Activated CD4-positive, alpha-beta memory T cell treated with anti-CD3 and anti-CD28 coated beads, Interleukin-2, amount 10 ng/mL, durations not matched to agents 7 days and 5 days (primary cell): Measurements from ENCODE around the gene B3GAT1. TPM values are rescaled to one million over a fixed set of nuclear protein-coding genes. Genes with fewer than 3 reads are reported as not detected.
"Not testable (repeated sequence)": the region's sequence is repeated elsewhere in the genome, so short reads cannot be mapped to it uniquely, and the experiment has no call there.

Source experiments
- CTCF ChIA-PET: fragments of 350-600 bp; sonication (Branson Sonifier 250); formaldehyde crosslinking; loops from one replicate; lab custom pipeline; 2021; ENCODE audit warnings: antibody characterized with exemption, inconsistent platforms; lab: Charles Lee
- POLR2A ChIA-PET: fragments of 350-600 bp; sonication (Branson Sonifier 250); formaldehyde crosslinking; loops from one replicate; lab custom pipeline; 2021; ENCODE audit warnings: antibody characterized with exemption; lab: Charles Lee
- DNase-seq: peaks from one replicate; pipeline ENCODE4 v3.0.0-alpha.2; 2020
- H3K27ac Mint-ChIP-seq: one replicate; pipeline ENCODE4 v1.8.0; 2021; ENCODE audit warnings: mild to moderate bottlenecking, mixed read lengths
- H3K27me3 Mint-ChIP-seq: one replicate; pipeline ENCODE4 v1.8.0; 2021; ENCODE audit warnings: mixed read lengths
- H3K36me3 Mint-ChIP-seq: one replicate; pipeline ENCODE4 v1.8.0; 2021; ENCODE audit warnings: low read depth, mixed read lengths
- H3K4me1 Mint-ChIP-seq: one replicate; pipeline ENCODE4 v1.8.0; 2021; ENCODE audit warnings: mixed read lengths
- H3K4me3 Mint-ChIP-seq: one replicate; pipeline ENCODE4 v1.8.0; 2021; ENCODE audit warnings: mild to moderate bottlenecking, mixed read lengths
- H3K9me3 Mint-ChIP-seq: one replicate; pipeline ENCODE4 v1.8.0; 2021; ENCODE audit warnings: mixed read lengths
- total RNA-seq, 2 experiments: library from RNA; stranded (reverse); gene quantifications; one replicate each; pipeline ENCODE4 v1.2.3, GENCODE V29; 2021

The B3GAT1 gene
- total RNA-seq, 2 experiments from 2014 or later = 10.5 to 11.0 TPM

GRCh38 chr11:134344497-134345236 lies 67.4 kb downstream of the B3GAT1 start:
- POLR2A ChIA-PET, DNase-seq: not testable (repeated sequence)

GRCh38 chr11:134343646-134344045 lies 68.4 kb downstream of the B3GAT1 start:
- no peak overlapping the region for H3K27ac Mint-ChIP-seq
- no peaks in the 10 kb centered on the region for H3K9me3 Mint-ChIP-seq
- H3K36me3 Mint-ChIP-seq = no peaks in the 10 kb centered on the region
- peaks cover 2% of the 10 kb centered on the region for H3K4me1 Mint-ChIP-seq
- ChIA-PET CTCF (no interaction called here), POLR2A (no interaction called here)
- no peak overlapping the region for H3K4me3 Mint-ChIP-seq
- H3K27me3 Mint-ChIP-seq = no peaks in the 10 kb centered on the region
- DNase-seq = no peak

More at GRCh38 chr11:134344497-134345236, 67.4 kb downstream of the B3GAT1 start:
- peaks cover 12% of the 10 kb centered on the region for H3K4me1 Mint-ChIP-seq
- H3K4me3 Mint-ChIP-seq, H3K27me3 Mint-ChIP-seq, H3K27ac Mint-ChIP-seq, CTCF ChIA-PET, H3K9me3 Mint-ChIP-seq, H3K36me3 Mint-ChIP-seq: not testable (repeated sequence)

GRCh38 chr11:134342572-134343340 lies 69.3 kb downstream of the B3GAT1 start:
- Mint-ChIP-seq H3K4me1 (no peaks in the 10 kb centered on the region), H3K36me3 (no peaks in the 10 kb centered on the region), H3K27ac (no peak overlapping the region), H3K9me3 (no peaks in the 10 kb centered on the region), H3K27me3 (no peaks in the 10 kb centered on the region), H3K4me3 (no peak overlapping the region)
- ChIA-PET CTCF (no interaction called here), POLR2A (no interaction called here)
- DNase-seq = no peak

GRCh38 chr11:134341805-134342571 lies 70.1 kb downstream of the B3GAT1 start:
- POLR2A ChIA-PET = interaction anchor here (0.9 kb wide), 1 partner anchor 10 kb away, joined by 3 read pairs; the partner anchor contains the start of gene GLB1L2
- CTCF ChIA-PET = no interaction called here
- Mint-ChIP-seq H3K4me1 (no peaks in the 10 kb centered on the region), H3K9me3 (no peaks in the 10 kb centered on the region), H3K4me3 (no peak overlapping the region), H3K27ac (no peak overlapping the region), H3K27me3 (no peaks in the 10 kb centered on the region), H3K36me3 (no peaks in the 10 kb centered on the region)
- no peak for DNase-seq

- H3K4me1 Mint-ChIP-seq = no peaks in the 10 kb centered on the region
- POLR2A ChIA-PET = interaction anchor here (0.7 kb wide), 1 partner anchor 178 kb away, joined by 3 read pairs; no protein-coding TSS in a partner anchor
- H3K36me3 Mint-ChIP-seq = no peaks in the 10 kb centered on the region
- H3K27me3 Mint-ChIP-seq = no peaks in the 10 kb centered on the region
- no peak overlapping the region for H3K4me3 Mint-ChIP-seq
- no peaks in the 10 kb centered on the region for H3K9me3 Mint-ChIP-seq
- H3K27ac Mint-ChIP-seq = no peak overlapping the region
- DNase-seq = no peak
- CTCF ChIA-PET = interaction anchor here (0.8 kb wide), 1 partner anchor 8 kb away, joined by 4 read pairs; the partner anchor contains the start of gene GLB1L2
These were observed 71.6 kb downstream of the B3GAT1 start for GRCh38 chr11:134340354-134340964.

- Mint-ChIP-seq H3K4me1 (no peaks in the 10 kb centered on the region), H3K9me3 (no peaks in the 10 kb centered on the region), H3K36me3 (no peaks in the 10 kb centered on the region), H3K4me3 (no peak overlapping the region), H3K27ac (no peak overlapping the region), H3K27me3 (peaks cover 7% of the 10 kb centered on the region)
- no peak for DNase-seq
- POLR2A ChIA-PET = no interaction called here
- CTCF ChIA-PET = no interaction called here
These were observed 72.3 kb downstream of the B3GAT1 start for GRCh38 chr11:134339756-134340155.

GRCh38 chr11:134338654-134339053 lies 73.4 kb downstream of the B3GAT1 start:
- H3K27ac Mint-ChIP-seq = no peak overlapping the region
- POLR2A ChIA-PET = no interaction called here
- H3K36me3 Mint-ChIP-seq = no peaks in the 10 kb centered on the region
- H3K27me3 Mint-ChIP-seq = peaks cover 16% of the 10 kb centered on the region
- no peaks in the 10 kb centered on the region for H3K9me3 Mint-ChIP-seq
- CTCF ChIA-PET = interaction anchor here (0.8 kb wide), 1 partner anchor 11 kb away, joined by 3 read pairs; no protein-coding TSS in a partner anchor
- DNase-seq = no peak
- no peak overlapping the region for H3K4me3 Mint-ChIP-seq
- H3K4me1 Mint-ChIP-seq = no peaks in the 10 kb centered on the region

- ChIA-PET POLR2A (no interaction called here), CTCF (no interaction called here)
- Mint-ChIP-seq H3K4me3 (no peak overlapping the region), H3K36me3 (no peaks in the 10 kb centered on the region), H3K27ac (no peak overlapping the region), H3K27me3 (peaks cover 22% of the 10 kb centered on the region), H3K9me3 (no peaks in the 10 kb centered on the region), H3K4me1 (no peaks in the 10 kb centered on the region)
- DNase-seq = no peak
These were observed 74.0 kb downstream of the B3GAT1 start for GRCh38 chr11:134338068-134338467.

- POLR2A ChIA-PET = no interaction called here
- Mint-ChIP-seq H3K27ac (no peak overlapping the region), H3K4me3 (no peak overlapping the region)
These were observed 75.0 kb downstream of the B3GAT1 start for GRCh38 chr11:134337051-134337450.

GRCh38 chr11:134334796-134335571 lies 77.1 kb downstream of the B3GAT1 start:
- no peaks in the 10 kb centered on the region for H3K36me3 Mint-ChIP-seq
- peaks cover 16% of the 10 kb centered on the region for H3K4me1 Mint-ChIP-seq
- no peaks in the 10 kb centered on the region for H3K9me3 Mint-ChIP-seq
- no peak for DNase-seq
- ChIA-PET CTCF (no interaction called here), POLR2A (interaction anchor here (3.4 kb wide), 1 partner anchor 59 kb away, joined by 11 read pairs; the partner anchor contains the start of gene GLB1L3)
- H3K27me3 Mint-ChIP-seq = peaks cover 44% of the 10 kb centered on the region
- no peak overlapping the region for H3K4me3 Mint-ChIP-seq
- no peak overlapping the region for H3K27ac Mint-ChIP-seq

More at GRCh38 chr11:134337051-134337450, 75.0 kb downstream of the B3GAT1 start:
- Mint-ChIP-seq H3K4me1 (peaks cover 4% of the 10 kb centered on the region), H3K27me3 (peaks cover 29% of the 10 kb centered on the region), H3K9me3 (no peaks in the 10 kb centered on the region), H3K36me3 (no peaks in the 10 kb centered on the region)
- no peak for DNase-seq
- CTCF ChIA-PET = no interaction called here

- POLR2A ChIA-PET = interaction anchor here (1.2 to 3.4 kb wide), 2 partner anchors 58 to 110 kb away, joined by 3 to 11 read pairs; partner anchors contain the start of genes GLB1L3 and NCAPD3
- peaks cover 16% of the 10 kb centered on the region for H3K4me1 Mint-ChIP-seq
- no peak overlapping the region for H3K27ac Mint-ChIP-seq
- no peaks in the 10 kb centered on the region for H3K36me3 Mint-ChIP-seq
- no peak for DNase-seq
- H3K4me3 Mint-ChIP-seq = no peak overlapping the region
- CTCF ChIA-PET = interaction anchor here (1.3 kb wide), 1 partner anchor 127 kb away, joined by 3 read pairs; no protein-coding TSS in a partner anchor
- peaks cover 48% of the 10 kb centered on the region for H3K27me3 Mint-ChIP-seq
- no peaks in the 10 kb centered on the region for H3K9me3 Mint-ChIP-seq
These were observed 78.1 kb downstream of the B3GAT1 start for GRCh38 chr11:134333946-134334345.
